Measurements from ENCODE around the gene BLACAT1.
A peak's percentile ranks its signal among the peaks of the same experiment; 100 is the strongest.
"Not testable (repeated sequence)": the region's sequence is repeated elsewhere in the genome, so short reads cannot be mapped to it uniquely, and the experiment has no call there.

BLACAT1 gene

DNA sequence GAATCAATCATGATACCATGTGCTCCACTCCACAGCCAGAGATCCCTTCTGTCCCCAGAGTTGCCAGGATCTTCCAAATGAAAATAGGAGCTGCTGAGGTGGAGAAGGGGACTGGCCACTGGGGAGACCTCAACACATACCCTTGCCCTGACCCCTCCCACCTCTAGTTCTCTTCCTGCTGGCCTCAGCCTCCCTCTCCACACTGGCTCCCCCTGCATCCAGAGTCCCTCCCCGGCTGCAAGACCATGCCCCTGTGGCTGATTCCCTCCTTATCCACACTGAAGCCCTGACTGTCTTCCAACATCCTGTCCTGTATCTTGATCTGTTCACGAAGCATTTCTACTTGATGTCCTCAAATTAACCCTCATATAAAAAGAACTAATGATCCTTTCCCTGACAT is 27.5 kb upstream of the BLACAT1 start:
- DNase-seq = no peak

DNA sequence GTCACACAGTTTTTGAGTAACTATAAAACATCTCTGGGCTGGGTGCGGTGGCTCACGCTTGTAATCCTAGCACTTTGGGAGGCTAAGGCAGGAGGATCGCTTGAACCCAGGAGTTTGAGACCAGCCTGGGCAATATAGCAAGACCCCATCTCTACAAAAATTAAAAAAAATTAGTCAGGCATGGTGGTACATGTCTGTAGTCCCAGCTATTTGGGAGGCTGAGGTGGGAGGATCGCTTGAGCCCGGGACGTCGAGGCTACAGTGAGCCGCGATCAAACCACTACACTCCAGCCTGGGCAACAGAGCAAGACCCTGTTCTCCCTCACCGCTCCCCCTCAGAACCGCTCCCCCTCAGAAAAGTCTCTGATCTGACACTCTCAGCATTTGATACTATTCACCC is 26.7 kb upstream of the BLACAT1 start:
- not testable (repeated sequence) for DNase-seq

DNA sequence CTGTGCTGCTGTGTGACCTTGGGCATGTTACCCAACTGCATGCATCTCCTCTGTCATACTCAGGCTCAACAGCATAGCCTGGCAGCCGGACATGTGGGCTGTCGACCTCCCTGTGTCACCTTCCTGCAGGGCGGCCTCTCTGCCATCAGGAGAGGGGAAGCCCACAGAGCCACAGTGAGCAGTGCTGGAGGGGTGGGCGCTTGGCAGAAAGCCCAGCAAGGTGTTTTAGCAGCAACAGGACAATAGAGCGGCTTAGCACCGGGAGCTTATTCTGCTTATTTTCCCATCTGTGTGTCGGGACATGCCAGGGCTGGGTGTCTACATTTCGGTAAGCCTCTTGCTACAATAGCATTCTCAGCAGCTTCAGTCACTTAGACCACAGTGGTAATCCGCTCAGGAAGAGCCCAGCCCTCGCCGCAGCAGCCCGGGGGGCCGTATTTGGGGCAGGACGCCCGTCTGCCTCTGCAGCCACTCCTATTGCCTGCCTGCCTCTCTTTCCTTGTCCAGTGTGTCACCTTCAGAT is 25.8 kb upstream of the BLACAT1 start:
- DNase-seq = peak; percentile 45

DNA sequence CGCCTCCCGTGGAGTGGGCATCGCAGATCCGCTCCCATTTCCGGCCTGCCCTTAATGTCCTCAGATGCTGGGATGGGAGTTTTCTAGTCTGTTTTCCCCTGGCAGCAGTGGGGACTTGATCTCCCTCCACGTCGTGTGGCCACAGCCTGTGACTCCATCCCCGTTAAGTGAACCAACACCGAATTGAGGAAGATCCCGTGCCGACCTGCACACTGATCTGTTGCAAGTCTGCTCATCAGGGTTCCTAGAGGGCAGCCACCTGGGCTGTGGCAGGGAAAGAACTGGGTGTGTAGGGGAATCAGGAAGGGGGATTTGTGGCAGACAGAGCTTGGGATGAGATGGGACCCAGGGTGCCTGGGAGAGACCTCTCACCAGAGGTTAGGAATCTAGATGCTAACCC is 25.4 kb upstream of the BLACAT1 start:
- no peak for DNase-seq

DNA sequence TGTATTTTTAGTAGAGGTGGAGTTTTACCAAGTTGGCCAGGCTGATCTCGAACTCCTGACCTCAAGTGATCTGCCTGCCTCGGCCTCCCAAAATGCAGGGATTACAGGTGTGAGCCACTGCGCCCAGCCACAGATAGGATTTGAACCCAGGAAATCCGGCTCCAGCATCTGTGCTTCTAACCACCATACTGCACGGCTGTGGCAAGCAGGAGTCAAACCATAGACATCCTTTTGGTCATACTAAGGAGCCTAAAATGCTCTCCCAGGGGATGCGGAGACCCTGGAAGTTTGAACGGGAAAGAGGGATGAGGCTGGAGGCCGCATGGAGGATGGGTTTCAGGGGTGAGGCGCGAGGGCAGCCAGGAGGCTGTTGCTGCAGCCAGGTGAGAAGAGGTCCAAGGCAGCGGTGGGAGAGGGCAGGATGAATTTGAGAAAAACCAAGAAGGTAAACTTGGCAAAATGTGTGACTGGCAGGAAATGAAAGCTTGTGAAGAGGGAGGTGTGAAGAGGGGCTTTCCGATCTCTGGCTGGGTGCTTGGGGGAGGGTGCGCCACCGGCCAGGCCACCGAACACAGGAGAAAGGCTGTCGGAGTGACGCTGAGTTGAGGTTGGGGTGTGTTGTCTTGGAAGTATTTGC is 24.6 kb upstream of the BLACAT1 start:
- no peak for DNase-seq

DNA sequence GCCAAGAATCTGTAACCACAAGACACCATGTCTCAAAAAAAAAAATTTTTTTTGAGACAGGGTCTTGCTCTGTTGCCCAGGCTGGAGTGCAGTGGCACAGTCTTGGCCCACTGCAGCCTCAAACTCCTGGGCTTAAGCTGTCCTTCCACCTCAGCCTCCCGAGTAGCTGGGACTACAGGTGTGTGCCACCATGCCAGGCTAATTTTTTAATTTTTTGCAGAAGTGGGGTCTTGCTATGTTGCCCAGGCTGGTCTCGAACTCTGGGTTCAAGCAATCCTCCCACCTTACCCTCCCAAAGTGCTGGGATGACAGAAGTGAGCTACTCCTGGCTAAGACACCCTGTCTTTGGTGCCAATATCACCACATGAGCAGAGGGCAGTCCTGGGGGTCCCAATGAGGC is 23.1 kb upstream of the BLACAT1 start:
- not testable (repeated sequence) for DNase-seq

DNA sequence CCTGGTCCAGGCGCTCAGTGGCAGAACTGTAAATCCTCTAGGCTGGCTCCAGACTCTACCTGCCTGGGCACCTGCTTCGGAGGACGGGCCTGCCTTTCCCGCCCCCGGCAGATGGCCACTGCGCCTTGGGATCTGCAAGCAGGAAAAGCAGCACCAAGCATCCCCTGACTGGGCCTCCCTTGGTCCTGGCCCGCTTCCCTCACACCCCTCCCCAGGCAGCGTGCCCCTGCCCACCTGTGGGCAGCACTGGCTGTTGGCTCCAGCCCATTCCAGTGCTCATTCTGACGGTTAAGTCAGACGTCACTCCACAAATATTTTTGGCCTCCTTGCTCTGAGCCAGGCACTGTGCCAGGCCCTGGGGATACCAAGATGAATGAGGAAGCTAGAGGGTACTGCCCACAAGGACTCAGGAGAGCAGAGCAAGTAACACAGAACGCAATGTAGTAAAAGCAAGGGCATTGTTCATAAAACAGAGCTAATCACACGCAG is 22.0 kb upstream of the BLACAT1 start:
- no peak for DNase-seq

DNA sequence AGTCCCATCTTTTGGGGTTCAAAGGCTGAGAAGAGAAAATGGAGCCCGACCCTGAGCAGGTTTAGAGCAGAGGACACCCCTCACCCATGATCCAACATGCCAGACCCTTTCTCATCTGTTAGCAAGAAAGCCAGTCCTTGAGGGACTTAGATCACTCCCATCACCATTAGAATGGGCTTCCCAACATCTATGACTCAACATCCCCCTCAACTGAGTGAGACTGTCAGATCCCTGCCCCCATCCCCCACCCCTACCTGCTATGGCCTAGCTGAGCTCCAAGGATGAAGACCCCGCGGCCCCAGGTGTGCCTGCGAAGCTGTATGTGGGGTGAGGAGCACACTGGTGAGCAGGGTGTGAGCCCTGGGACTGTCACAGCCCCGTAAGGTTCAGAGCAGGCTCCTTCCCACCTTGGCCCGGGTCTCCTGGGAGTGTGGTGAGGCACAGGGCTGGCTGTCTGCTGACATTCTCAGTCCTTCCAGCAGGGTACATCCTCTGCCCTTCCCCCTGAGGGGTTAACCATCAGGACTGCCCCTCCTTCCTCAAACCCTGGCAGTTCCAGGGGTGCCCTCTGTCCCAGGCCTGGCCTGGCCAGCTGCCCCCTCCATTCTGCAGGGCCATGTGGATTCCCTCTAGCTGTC is 21.4 kb upstream of the BLACAT1 start:
- no peak for DNase-seq

DNA sequence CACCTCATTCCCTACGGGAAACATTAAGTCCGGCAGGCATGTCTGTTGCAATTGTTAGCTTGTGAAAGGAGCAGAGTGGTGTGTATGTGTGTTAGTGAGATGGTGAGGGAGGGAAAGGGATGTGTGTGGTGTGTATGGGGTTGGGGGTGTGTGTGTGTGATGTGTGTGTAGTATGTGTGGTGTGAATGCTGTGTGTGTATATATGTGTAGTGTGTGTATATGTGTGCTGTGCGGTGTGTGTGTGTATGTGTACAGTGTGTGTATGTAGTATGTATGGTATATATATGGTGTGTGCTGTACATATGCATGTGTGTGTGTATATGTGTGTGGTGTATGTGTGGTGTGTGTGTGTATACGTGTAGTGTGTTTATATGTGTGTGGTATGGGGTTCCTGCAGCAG is 20.8 kb upstream of the BLACAT1 start:
- no peak for DNase-seq

DNA sequence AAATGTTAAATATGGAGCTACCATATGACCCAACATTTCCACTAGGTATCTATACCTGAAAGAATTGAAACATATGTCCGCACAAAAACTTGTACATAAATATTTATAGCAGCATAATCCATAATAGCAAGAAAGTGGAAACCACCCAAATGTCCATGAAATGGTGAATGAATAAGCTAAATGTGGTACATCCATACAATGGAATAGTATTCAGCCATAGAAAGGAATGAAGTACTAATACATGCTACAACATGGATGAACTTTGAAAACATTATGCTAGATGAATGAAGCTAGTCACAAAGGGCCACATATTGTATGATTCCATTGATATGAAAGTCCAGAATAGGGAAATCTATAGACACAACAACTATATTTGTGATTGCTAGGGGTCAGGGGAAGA is 20.0 kb upstream of the BLACAT1 start:
- DNase-seq = no peak

DNA sequence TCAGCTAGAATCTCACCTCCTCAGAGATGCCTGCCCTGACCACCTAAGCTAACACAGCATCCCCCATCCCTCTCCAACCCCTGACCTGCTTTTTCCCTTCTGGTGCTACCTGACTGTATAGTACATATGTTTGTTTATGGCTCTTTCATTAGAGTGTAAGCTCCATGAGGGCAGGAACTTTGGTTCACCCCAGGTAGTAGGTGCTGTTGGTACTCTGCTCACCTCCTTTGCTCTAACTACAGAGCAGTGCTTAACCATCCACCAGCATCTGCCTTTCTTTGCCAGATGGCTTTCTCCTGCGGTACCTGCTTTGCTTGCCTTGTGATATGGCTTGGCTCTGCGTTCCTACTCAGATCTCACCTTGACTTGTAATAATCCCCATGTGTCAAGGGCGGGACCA is 18.7 kb upstream of the BLACAT1 start:
- no peak for DNase-seq

DNA sequence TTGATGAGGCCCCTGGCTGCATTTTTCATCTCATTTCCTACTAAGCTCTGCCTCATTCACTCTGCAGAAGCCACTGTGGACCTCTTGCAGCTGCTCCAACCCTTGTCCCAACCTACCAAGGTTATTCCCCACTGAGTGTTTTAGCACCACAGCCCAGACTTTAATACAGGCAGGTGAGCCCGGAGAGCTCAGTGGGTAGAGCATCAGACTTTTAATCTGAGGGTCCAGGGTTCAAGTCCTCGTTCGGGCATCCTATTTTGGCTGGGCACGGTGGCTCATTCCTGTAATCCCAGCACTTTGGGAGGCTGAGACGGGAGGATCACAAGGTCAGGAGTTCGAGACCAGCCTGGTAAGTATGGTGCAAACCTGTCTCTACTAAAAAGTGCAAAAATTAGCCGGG is 18.1 kb upstream of the BLACAT1 start:
- no peak for DNase-seq

DNA sequence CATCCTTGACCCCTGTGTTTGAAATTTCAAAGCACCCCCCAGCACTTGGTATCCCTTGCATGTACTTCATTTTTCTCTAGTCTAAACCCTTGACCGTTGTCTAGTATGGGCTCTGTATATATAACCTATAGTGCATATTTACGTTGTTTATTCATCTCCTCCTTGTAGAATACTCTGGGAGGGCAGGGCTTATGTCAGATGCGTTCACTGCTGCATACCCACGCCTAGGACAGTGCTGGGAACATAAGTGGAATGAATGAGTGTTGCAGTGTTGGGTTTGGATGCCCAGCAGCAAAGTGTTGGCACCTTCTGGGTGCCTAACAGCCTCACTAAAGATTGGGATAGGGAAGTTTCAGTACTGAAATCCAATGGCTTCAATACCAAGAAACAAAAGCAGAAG is 17.6 kb upstream of the BLACAT1 start:
- DNase-seq = no peak

DNA sequence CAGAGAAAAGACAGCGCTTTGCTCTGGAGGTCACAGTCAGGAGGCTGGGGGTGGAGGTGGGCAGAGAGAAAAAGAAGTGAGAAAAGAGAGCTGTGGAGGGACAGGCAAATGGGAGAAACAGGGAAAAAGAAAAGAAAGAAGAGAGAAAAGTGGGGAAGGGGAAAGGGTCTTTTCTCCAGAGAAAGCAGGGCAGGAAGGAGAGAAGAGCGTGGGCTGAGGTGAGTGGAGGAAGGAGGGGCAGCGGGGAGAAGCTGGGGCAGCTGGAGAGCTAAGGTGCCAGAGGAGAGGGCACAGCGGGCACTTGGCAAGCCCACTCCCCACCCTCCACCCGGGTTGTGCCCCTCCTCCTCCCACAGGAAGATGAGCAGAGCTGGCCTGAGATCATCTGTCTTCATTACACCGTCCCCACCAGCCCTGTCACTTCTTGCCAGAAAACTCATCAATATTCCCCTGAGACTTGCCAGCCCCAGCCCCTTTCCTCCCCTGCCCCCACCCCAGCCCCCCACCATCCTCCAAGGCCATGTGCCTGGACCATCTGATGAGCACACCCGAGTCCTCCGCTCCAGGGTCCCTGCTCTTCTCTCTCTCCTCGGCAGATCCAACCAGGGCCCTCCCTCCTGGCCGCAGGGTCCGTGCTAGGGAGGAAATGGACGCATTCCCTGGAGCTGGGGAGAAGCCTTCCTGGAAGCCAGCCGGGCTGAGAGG is 17.0 kb upstream of the BLACAT1 start:
- no peak for DNase-seq

DNA sequence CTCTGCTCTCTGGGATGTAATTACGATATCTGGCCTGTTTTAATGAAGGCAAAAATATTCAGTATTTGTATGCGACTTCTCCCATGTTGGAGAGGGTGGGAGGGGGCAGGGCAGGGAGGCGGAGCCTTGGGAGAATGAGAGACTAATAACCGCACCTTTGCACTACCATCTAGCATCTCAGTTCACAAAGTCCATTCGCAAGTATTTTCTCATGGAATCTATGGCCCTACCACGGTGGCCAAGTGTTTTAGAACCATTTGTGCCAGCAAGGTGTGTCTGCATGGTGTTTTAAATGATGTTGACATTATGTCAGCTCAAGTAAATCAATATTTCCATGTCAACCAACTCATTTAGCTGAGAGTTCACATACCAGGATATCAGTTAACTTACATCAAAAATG is 14.3 kb upstream of the BLACAT1 start:
- no peak for DNase-seq

DNA sequence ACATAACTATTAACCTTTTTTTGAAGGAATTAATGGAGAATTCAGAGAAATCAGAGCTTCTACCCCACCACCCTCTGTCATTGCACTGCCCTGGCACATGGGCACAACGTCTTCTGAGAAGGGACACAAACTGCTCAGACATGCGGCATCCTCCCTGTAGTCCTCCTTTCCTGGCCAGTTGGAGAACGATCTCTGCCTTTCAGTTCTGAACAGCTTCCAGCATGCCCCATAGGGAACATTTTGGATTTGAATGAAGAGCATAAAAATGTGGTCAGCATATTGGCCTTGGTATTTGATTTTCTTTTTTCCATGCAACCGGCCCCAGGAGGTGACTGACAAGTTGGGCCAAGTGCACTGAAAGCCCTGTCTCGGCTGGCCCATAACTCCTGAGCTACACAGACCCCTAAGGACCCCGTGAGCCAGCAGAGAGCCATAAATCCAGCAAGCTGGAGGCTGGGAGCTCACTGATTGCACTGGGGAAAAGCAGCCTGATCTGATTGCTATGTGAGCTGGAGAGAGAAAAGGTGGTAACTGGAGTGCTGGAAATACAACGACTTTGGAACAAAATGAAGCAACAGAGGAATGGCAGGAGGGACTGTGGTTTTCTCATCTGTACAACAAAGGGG is 10.9 kb upstream of the BLACAT1 start:
- no peak for DNase-seq

DNA sequence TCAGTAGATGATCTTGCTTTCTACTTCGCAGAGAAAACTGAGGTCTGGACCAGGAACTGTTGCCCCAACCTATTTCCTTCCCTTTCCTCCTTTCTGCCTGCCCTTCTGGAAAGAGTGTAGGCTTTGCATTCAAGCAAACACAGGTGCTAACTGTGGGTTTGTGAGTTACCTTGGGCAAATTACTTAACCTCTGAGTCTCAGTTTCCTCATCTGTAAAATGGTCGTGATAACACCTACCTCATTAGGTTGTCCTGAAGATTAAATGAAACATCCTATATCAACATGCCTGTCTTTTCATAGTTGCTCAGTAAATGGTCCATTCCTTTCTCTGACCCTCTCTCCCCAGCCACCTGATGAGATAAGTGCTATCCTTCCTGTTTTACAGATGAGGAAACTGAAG is 9.5 kb upstream of the BLACAT1 start:
- DNase-seq = no peak

DNA sequence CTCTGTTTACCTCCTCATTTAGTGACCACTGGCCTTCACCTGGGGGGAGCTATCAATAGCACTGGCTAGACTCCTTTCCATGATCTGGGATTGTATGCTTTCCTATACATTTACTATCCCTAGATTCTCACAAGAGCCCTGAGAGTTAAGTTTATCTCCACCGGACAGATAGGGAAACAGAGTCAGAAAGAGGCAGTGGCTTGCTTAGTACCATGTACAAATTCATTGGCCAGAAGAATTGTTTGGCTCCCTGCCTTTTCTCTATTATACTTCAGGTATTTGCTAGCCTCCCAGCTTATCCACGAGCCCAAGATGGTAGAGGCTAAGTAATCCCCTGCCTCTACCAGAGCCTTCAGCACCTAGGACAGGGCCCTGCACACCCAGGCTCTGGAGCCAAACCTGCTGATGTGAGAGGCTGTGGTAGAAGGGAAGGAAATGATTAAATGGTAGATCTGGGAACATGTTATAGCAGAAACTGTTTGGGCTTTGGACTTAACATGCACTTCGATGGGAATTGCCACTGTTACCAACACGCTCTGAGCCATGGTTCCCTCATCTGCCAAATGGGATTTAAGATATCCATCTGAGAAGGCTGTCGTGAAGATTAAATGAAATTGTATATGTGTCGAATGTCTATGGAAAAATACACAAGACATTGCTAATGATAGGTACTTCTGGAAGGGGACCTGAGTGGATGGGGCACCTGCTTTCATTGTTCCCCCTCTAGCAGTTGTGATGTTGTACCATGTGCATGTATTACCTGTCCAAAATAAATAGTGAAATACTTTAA is 3.1 kb upstream of the BLACAT1 start:
- DNase-seq = no peak

DNA sequence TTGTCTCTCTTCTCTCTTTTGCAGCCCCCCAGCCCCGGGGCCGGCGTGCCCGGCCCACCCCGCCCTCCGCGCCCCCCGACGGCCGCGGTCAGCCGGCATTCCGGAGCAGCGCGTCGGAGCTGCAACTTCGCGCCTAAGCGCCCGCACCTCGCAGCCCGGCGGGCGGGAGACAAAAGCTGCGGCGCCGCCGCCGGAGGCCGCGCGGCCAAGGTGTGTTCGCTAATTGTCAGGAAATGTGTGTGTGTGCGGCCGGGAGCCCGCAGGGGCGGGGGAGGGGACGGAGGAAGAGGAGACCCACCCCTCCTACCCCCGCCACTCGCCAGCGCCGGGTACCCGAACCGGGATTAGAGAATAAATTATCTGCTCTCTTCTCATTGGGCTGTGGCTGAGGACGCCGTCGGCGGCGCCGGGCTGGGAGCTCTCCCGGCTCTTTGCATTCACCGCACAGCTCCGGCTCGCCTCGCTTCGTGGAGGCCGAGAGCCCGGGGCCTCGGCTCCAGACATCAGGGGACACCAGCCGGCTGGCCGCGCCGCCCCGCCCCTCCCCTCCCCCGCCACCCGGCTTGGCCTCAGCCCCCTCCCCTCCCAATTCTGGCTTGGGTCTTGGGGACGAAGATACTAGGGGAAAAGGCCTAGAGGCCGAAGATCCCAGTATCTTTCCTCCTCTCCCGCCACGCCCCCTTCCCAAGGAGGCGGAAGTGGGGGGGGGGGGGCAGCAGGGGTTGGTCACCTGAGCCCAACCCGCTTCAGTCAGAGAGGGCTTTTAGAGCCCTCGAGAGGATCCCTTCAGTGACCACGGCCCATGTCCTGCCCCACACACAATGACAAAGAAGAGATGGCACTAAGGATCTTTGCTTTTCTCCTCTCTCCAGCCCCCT is 1.3 kb upstream of the BLACAT1 start:
- peak; percentile 38 for DNase-seq

DNA sequence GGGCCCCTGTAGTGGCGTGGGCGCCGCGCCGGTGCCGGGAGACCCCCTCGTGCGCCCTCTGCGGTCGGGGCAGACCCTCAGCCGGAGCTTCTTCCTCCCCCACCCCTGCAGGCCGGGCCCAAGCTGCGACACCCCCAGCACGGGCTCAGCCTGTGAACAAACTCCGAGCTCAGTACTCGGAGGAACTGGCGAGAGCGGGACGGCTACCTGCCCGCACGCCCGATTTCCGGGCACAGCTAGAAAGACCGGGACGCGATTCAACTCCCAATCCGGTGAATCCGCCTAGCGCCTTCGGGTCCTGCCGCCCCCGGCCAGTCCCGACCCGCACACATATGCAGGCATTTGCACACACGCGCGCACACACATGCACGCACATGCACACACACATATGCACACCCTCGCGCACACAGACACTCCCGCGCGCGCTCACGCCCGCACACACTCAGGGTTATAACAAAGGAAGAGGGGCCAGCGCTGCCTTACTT is 580 bp upstream of the BLACAT1 start:
- DNase-seq = no peak

DNA sequence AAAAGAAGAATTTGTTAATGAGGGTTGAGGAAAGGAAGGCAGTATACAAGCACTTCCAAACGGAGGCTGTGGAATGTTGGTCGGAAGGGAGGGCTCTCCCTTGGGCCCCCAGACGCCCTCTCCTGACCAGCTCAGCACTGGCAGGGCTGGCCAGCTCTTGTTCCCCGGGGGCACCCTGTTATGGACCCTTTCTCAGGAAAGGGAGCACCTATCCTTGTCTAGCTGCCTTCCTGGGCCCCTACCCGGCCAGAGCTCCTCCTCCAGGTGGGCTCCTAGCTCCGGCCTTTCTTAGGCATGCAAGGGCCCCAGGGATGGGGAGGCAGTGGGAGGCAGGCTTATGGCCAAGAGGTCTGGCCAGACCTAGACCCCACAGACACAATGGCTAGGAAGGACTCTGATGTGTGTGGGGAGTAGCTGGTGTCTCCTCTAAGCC is 926 bp downstream of the BLACAT1 start:
- DNase-seq = no peak

DNA sequence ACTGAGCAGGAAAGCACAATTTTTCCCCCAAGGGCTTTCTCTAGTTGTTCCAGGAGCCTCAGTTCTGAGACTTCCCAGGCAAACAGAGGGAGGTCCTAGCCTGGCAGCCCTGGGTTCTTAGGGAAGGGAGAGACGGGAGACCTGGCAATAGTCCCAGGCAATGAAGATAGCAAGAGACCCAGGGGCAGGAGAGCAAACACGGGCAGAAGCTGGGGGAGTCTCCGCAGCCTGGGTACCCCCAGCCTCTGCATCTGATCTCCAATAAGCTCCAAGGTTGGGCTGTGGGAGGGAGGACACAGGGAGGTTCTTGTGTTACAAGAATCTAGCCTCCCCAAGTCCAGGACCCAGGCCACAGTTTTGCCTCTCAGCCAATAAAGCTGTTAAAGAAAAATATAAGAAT is 2.4 kb downstream of the BLACAT1 start:
- DNase-seq = no peak

All from COR-L47 (cell line).